ENCODE data around the gene ARHGAP4. TPM values are rescaled to one million over a fixed set of nuclear protein-coding genes. Genes with fewer than 3 reads are reported as not detected.

Gene ARHGAP4
- total RNA-seq, 2 donors from 2014 or later, result 56.0 to 65.0 TPM

DNA sequence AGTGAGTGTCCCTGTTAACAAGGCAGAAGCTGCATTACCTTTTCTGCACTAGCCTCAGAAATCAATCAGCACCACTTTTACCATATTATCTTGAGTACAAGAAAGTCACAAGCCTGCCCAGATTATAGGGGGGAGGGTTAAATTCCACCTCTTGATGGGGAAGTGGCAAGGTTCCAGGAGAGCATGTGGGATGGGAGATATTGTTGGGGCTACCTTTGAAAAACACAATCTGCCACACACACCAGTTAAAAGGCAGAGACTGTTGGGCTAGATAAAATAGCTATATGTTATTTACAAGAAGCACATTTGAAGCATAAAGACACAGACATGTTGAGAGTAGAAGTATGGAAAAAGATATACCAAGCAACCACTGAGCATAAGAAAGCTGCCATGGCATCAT, 28.2 kb downstream of the ARHGAP4 start:
- Mint-ChIP-seq H3K9me3 (peaks cover 72% of the 10 kb centered on the region), H3K27ac (no peak overlapping the region)

DNA sequence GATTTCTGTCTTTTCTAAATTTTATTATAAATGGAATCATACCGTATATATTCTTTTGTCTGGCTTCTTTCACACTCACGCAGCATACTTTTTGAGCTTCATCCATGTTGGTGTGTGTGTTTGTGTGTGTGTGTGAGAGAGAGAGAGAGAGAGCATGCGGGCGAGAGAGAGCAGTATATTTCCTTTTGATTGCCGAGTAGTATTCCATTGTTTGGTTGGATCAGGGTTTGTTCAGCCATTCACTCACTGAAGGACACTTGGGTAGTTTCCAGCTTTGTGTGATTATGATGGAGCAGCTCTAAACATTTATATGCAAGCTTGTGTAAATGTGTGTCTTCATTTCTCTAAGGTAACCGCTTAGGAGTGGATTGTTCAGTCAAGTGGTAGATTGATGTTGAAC, 36.9 kb downstream of the ARHGAP4 start:
- peaks cover 24% of the 10 kb centered on the region for H3K27me3 Mint-ChIP-seq (ENCODE audit: insufficient read depth)

More for the DNA sequence above, 28.2 kb downstream of the ARHGAP4 start:
- H3K4me1 Mint-ChIP-seq, result peaks cover 5% of the 10 kb centered on the region
- TF ChIP-seq, protein P1, sequence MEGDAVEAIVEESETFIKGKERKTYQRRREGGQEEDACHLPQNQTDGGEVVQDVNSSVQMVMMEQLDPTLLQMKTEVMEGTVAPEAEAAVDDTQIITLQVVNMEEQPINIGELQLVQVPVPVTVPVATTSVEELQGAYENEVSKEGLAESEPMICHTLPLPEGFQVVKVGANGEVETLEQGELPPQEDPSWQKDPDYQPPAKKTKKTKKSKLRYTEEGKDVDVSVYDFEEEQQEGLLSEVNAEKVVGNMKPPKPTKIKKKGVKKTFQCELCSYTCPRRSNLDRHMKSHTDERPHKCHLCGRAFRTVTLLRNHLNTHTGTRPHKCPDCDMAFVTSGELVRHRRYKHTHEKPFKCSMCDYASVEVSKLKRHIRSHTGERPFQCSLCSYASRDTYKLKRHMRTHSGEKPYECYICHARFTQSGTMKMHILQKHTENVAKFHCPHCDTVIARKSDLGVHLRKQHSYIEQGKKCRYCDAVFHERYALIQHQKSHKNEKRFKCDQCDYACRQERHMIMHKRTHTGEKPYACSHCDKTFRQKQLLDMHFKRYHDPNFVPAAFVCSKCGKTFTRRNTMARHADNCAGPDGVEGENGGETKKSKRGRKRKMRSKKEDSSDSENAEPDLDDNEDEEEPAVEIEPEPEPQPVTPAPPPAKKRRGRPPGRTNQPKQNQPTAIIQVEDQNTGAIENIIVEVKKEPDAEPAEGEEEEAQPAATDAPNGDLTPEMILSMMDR (conservative IDR thresholded peaks at IDR 0.05), result no peak
- H3K4me3 Mint-ChIP-seq, result no peak overlapping the region
- Histone ChIP-seq H3K4me3 (ENCODE audit: low read length) (no peak overlapping the region), H3K27ac (ENCODE audit: low read depth, low read length) (no peak overlapping the region), H3K4me1 (ENCODE audit: control insufficient read depth, insufficient read depth, low read length) (no peaks in the 10 kb centered on the region), H3K36me3 (ENCODE audit: control insufficient read depth, insufficient read depth, low read length) (no peaks in the 10 kb centered on the region), H3K9me3 (ENCODE audit: control insufficient read depth, low read length) (no peaks in the 10 kb centered on the region), H3K9ac (ENCODE audit: extremely low read depth, low read length, poor library complexity, severe bottlenecking) (no peak overlapping the region), H3K27me3 (ENCODE audit: control insufficient read depth, insufficient read depth, low read length, poor library complexity, severe bottlenecking) (no peaks in the 10 kb centered on the region)
- no peaks in the 10 kb centered on the region for H3K27me3 Mint-ChIP-seq (ENCODE audit: insufficient read depth)
- DNase-seq, result no peak
- no peaks in the 10 kb centered on the region for H3K36me3 Mint-ChIP-seq (ENCODE audit: low read depth)

DNA sequence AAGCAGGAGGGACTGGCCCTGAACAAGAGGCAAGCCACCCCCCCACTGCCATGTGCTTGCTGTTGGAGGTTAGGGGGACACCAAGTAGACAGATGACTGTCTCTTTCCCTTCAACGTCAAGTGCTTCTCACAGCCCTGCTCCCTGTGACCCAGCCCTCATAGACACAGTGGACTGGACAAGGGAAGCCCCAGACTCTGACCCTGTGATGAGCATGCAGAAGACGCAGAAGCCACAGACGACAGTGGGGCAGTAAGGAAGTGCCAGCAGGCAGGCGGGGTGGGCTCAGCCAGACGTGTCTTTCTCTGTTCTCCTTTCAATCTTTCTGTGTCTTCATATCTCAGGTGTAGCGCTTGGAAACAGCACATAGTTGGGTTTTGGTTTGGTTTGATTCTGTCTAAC, 37.7 kb downstream of the ARHGAP4 start:
- Mint-ChIP-seq H3K9me3 (peaks cover 66% of the 10 kb centered on the region), H3K4me1 (peaks cover 3% of the 10 kb centered on the region), H3K36me3 (ENCODE audit: low read depth) (no peaks in the 10 kb centered on the region), H3K4me3 (no peak overlapping the region), H3K27ac (no peak overlapping the region), H3K27me3 (ENCODE audit: insufficient read depth) (peaks cover 24% of the 10 kb centered on the region)
- DNase-seq, result peak; percentile 15
- WGBS, 2 experiments (ENCODE audit: insufficient coverage in 1 of 2, insufficient read length in 1 of 2), result 84 to 91% methylated on average over 2 to 4 of the region's 6 CpGs
- no peak overlapping the region for H3K9ac ChIP-seq (ENCODE audit: extremely low read depth, low read length, poor library complexity, severe bottlenecking)
- no peak overlapping the region for H3K27ac ChIP-seq (ENCODE audit: low read depth, low read length)
- no peaks in the 10 kb centered on the region for H3K36me3 ChIP-seq (ENCODE audit: control insufficient read depth, insufficient read depth, low read length)
- no peaks in the 10 kb centered on the region for H3K9me3 ChIP-seq (ENCODE audit: control insufficient read depth, low read length)
- peaks cover 3% of the 10 kb centered on the region for H3K4me1 ChIP-seq (ENCODE audit: control insufficient read depth, insufficient read depth, low read length)
- H3K27me3 ChIP-seq (ENCODE audit: control insufficient read depth, insufficient read depth, low read length, poor library complexity, severe bottlenecking), result peaks cover 17% of the 10 kb centered on the region
- no peak overlapping the region for H3K4me3 ChIP-seq (ENCODE audit: low read length)
- TF ChIP-seq, protein P1 (conservative IDR thresholded peaks at IDR 0.05), result no peak

More for the DNA sequence above, 36.9 kb downstream of the ARHGAP4 start:
- Histone ChIP-seq H3K27me3 (ENCODE audit: control insufficient read depth, insufficient read depth, low read length, poor library complexity, severe bottlenecking) (peaks cover 17% of the 10 kb centered on the region), H3K27ac (ENCODE audit: low read depth, low read length) (no peak overlapping the region), H3K4me1 (ENCODE audit: control insufficient read depth, insufficient read depth, low read length) (peaks cover 3% of the 10 kb centered on the region), H3K9ac (ENCODE audit: extremely low read depth, low read length, poor library complexity, severe bottlenecking) (no peak overlapping the region), H3K36me3 (ENCODE audit: control insufficient read depth, insufficient read depth, low read length) (no peaks in the 10 kb centered on the region), H3K4me3 (ENCODE audit: low read length) (no peak overlapping the region), H3K9me3 (ENCODE audit: control insufficient read depth, low read length) (no peaks in the 10 kb centered on the region)
- Mint-ChIP-seq H3K9me3 (peaks cover 67% of the 10 kb centered on the region), H3K27ac (no peak overlapping the region), H3K4me3 (no peak overlapping the region), H3K4me1 (peaks cover 3% of the 10 kb centered on the region), H3K36me3 (ENCODE audit: low read depth) (no peaks in the 10 kb centered on the region)
- TF ChIP-seq, protein P1 (conservative IDR thresholded peaks at IDR 0.05), result no peak
- no peak for DNase-seq
- 90% methylated on average over 6 of the region's 6 CpGs; no CpG with 5 or more reads in 1 of the 2 experiments for WGBS, 2 experiments (ENCODE audit: insufficient coverage in 1 of 2, insufficient read length in 1 of 2)
